HepG2 (cell line): ENCODE data around the gene GPS2. TPM values are rescaled to one million over a fixed set of nuclear protein-coding genes. Genes with fewer than 3 reads are reported as not detected.

Experiments used
- CEBPB ChIP-seq: IDR thresholded peaks from 2 replicates; pipeline ENCODE4 v1.6.1; 2011; ENCODE audit warnings: low read depth, low read length, improper control_type of control experiment, borderline replicate concordance
- FUBP1 ChIP-seq: sonication (generic); formaldehyde crosslinking; IDR thresholded peaks from 2 replicates; pipeline ENCODE4 v1.5.1; 2020; ENCODE audit warnings: missing genetic modification reagents, mild to moderate bottlenecking, borderline replicate concordance
- GATAD2A ChIP-seq: IDR thresholded peaks from 2 replicates; pipeline ENCODE4 v1.6.1; 2016
- HBP1 ChIP-seq: IDR thresholded peaks from 2 replicates; pipeline ENCODE4 v1.6.1; 2016; ENCODE audit warnings: low read depth, control low read depth
- IRF2 ChIP-seq: IDR thresholded peaks from 2 replicates; pipeline ENCODE4 v1.6.1; 2018; ENCODE audit warnings: missing genetic modification reagents, missing compliant biosample characterization
- MED13 ChIP-seq: sonication (generic); formaldehyde crosslinking; IDR thresholded peaks from 2 replicates; pipeline ENCODE4 v1.5.0; 2020; ENCODE audit warnings: missing genetic modification reagents
- MXD3 ChIP-seq: IDR thresholded peaks from 2 replicates; pipeline ENCODE4 v1.6.1; 2016; ENCODE audit warnings: mild to moderate bottlenecking, missing biosample characterization, missing genetic modification reagents
- POLR2G ChIP-seq: fragments of 200-400 bp; formaldehyde crosslinking; IDR thresholded peaks from 2 replicates; pipeline ENCODE4 v1.6.1; 2018; ENCODE audit warnings: mild to moderate bottlenecking, low read depth, low read length, moderate library complexity
- RBFOX2 ChIP-seq: fragments of 200-400 bp; formaldehyde crosslinking; IDR thresholded peaks from 2 replicates; pipeline ENCODE4 v1.6.1; 2017; ENCODE audit warnings: low read depth, mild to moderate bottlenecking, low read length
- SALL1 ChIP-seq: sonication (generic); formaldehyde crosslinking; IDR thresholded peaks from 2 replicates; pipeline ENCODE4 v1.8.0; 2022; ENCODE audit warnings: mild to moderate bottlenecking, missing genetic modification reagents
- SIN3B ChIP-seq: fragments of 150-350 bp; IDR thresholded peaks from 2 replicates; pipeline ENCODE4 v1.6.1; 2014; ENCODE audit warnings: low read length
- U2AF2 ChIP-seq: fragments of 200-400 bp; formaldehyde crosslinking; IDR thresholded peaks from 2 replicates; pipeline ENCODE4 v1.6.1; 2017; ENCODE audit warnings: low read depth, mild to moderate bottlenecking, low read length
- ZBTB25 ChIP-seq: IDR thresholded peaks from 2 replicates; pipeline ENCODE4 v1.6.1; 2018; ENCODE audit warnings: missing genetic modification reagents
- ZFP37 ChIP-seq: sonication (generic); formaldehyde crosslinking; IDR thresholded peaks from 2 replicates; pipeline ENCODE4 v1.4.0; 2020; ENCODE audit warnings: missing genetic modification reagents, borderline replicate concordance
- ZNF235 ChIP-seq: sonication (generic); formaldehyde crosslinking; IDR thresholded peaks from 2 replicates; pipeline ENCODE4 v1.8.1; 2023; ENCODE audit warnings: mild to moderate bottlenecking, missing genetic modification reagents, borderline replicate concordance
- ZNF589 ChIP-seq: sonication (generic); formaldehyde crosslinking; conservative IDR thresholded peaks from 2 replicates; pipeline ENCODE4 v1.8.0; 2022; ENCODE audit warnings: mild to moderate bottlenecking, moderate library complexity, missing genetic modification reagents
- ZNF660 ChIP-seq: sonication (generic); formaldehyde crosslinking; IDR thresholded peaks from 2 replicates; pipeline ENCODE4 v1.5.1; 2020; ENCODE audit warnings: mild to moderate bottlenecking, low read depth, missing genetic modification reagents, borderline replicate concordance
- polyA plus RNA-seq, 8 experiments: library from polyadenylated mRNA; depleted of rRNA in 3 of 8; stranded (reverse) in 7 of 8; unstranded in 1 of 8; fragments of >200 nt; fragmentation: Illumina TruSeq in 4 of 8; extraction: Trizol in 4 of 8; gene quantifications; 2 replicates each; pipeline versions ENCODE4 v1.2.1 to v1.2.3, GENCODE V29; 2011 to 2016; ENCODE audit warnings: low read depth in 4 of 8, missing spikeins in 1 of 8, mixed read lengths in 1 of 8; ENCODE audit not compliant: insufficient read depth in 1 of 8
- total RNA-seq, 5 experiments: library from RNA; depleted of rRNA; stranded (reverse); fragments of >200 nt; fragmentation: Illumina TruSeq; extraction: Trizol; gene quantifications; 2 replicates each; pipeline ENCODE4 v1.2.3, GENCODE V29; 2016; ENCODE audit warnings: low read depth in 1 of 5
- TF ChIP-seq, protein P1 (sequence below): sonication (generic); formaldehyde crosslinking; IDR thresholded peaks from 2 replicates; pipeline ENCODE4 v1.4.0; 2020; ENCODE audit warnings: missing genetic modification reagents, borderline replicate concordance
- TF ChIP-seq, protein P2 (sequence below): sonication (generic); formaldehyde crosslinking; IDR thresholded peaks from 2 replicates; pipeline ENCODE4 v1.4.0; 2020; ENCODE audit warnings: missing genetic modification reagents

Gene GPS2
- total and polyA plus RNA-seq, 2 of the 13 experiments (the other 11 are each of a cell fraction or from before 2014, with no cell fraction given) = 58.0 to 59.4 TPM

DNA sequence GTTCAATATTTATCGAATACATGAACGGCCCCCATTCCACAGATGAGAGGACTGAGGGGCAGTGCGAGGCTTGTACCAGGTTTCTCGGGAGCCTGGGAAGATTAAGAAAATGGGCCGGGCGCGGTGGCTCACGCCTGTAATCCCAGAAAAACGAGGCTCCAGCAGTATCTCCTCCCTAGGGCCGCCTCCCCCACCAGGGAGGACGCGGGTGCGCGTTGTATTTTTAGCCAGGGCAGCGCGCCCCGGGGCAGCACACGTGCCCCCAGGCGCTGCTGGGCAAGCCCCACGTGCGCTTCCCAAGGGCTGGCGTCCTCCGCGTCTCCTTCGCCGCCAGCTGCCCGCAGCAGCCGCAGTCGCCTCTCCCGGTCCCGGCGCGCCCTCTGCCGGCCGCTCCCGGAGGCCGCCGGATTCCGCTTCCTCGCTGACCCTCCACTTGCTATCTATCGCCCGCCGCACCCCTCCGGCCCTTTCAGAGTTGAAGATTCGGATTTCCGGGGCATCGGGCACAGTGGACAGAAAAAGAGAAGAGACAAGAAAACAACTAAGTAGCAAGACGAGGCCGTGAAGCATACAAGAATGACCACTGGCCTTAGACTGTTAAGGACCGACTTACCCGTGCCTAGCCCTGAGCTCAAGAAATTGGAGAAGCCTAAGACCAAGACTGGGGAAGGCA is 18.8 kb downstream of the GPS2 start (continued):
- no peak for TF ChIP-seq FUBP1
- peak; percentile 60; the same call in 1 of the 2 replicates for TF ChIP-seq IRF2 (CRISPR knock-in tag)
- 0 out of 2 replicates have a peak, but pooled peaks have one; percentile 29 for TF ChIP-seq POLR2G
- no peak for TF ChIP-seq ZNF235
- TF ChIP-seq ZBTB25 (CRISPR knock-in tag) = no peak
- no peak for TF ChIP-seq ZFP37
- no peak for TF ChIP-seq HBP1 (CRISPR knock-in tag)
- no peak for TF ChIP-seq ZNF589 (CRISPR knock-in tag)
- TF ChIP-seq CEBPB = no peak
- no peak for TF ChIP-seq MED13 (CRISPR knock-in tag)
- TF ChIP-seq MXD3 (CRISPR knock-in tag) = peak; percentile 92
- TF ChIP-seq GATAD2A (CRISPR knock-in tag) = no peak
- TF ChIP-seq, protein P1, sequence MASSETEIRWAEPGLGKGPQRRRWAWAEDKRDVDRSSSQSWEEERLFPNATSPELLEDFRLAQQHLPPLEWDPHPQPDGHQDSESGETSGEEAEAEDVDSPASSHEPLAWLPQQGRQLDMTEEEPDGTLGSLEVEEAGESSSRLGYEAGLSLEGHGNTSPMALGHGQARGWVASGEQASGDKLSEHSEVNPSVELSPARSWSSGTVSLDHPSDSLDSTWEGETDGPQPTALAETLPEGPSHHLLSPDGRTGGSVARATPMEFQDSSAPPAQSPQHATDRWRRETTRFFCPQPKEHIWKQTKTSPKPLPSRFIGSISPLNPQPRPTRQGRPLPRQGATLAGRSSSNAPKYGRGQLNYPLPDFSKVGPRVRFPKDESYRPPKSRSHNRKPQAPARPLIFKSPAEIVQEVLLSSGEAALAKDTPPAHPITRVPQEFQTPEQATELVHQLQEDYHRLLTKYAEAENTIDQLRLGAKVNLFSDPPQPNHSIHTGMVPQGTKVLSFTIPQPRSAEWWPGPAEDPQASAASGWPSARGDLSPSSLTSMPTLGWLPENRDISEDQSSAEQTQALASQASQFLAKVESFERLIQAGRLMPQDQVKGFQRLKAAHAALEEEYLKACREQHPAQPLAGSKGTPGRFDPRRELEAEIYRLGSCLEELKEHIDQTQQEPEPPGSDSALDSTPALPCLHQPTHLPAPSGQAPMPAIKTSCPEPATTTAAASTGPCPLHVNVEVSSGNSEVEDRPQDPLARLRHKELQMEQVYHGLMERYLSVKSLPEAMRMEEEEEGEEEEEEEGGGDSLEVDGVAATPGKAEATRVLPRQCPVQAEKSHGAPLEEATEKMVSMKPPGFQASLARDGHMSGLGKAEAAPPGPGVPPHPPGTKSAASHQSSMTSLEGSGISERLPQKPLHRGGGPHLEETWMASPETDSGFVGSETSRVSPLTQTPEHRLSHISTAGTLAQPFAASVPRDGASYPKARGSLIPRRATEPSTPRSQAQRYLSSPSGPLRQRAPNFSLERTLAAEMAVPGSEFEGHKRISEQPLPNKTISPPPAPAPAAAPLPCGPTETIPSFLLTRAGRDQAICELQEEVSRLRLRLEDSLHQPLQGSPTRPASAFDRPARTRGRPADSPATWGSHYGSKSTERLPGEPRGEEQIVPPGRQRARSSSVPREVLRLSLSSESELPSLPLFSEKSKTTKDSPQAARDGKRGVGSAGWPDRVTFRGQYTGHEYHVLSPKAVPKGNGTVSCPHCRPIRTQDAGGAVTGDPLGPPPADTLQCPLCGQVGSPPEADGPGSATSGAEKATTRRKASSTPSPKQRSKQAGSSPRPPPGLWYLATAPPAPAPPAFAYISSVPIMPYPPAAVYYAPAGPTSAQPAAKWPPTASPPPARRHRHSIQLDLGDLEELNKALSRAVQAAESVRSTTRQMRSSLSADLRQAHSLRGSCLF (CRISPR knock-in tag) = no peak
- no peak for TF ChIP-seq SIN3B
- no peak for TF ChIP-seq ZNF660
- peak; percentile 58 for TF ChIP-seq RBFOX2
- TF ChIP-seq SALL1 = peak; percentile 68
- no peak for TF ChIP-seq U2AF2
- TF ChIP-seq, protein P2, sequence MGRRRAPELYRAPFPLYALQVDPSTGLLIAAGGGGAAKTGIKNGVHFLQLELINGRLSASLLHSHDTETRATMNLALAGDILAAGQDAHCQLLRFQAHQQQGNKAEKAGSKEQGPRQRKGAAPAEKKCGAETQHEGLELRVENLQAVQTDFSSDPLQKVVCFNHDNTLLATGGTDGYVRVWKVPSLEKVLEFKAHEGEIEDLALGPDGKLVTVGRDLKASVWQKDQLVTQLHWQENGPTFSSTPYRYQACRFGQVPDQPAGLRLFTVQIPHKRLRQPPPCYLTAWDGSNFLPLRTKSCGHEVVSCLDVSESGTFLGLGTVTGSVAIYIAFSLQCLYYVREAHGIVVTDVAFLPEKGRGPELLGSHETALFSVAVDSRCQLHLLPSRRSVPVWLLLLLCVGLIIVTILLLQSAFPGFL (CRISPR knock-in tag) = no peak
